Measurements from ENCODE around the gene STXBP5. TPM values are rescaled to one million over a fixed set of nuclear protein-coding genes. Genes with fewer than 3 reads are reported as not detected.

The STXBP5 gene
- polyA plus RNA-seq (ENCODE audit: insufficient read length in 4 of 4), result 10 to 100 TPM; 16.6 to 18.3 (median 17.1) TPM

DNA sequence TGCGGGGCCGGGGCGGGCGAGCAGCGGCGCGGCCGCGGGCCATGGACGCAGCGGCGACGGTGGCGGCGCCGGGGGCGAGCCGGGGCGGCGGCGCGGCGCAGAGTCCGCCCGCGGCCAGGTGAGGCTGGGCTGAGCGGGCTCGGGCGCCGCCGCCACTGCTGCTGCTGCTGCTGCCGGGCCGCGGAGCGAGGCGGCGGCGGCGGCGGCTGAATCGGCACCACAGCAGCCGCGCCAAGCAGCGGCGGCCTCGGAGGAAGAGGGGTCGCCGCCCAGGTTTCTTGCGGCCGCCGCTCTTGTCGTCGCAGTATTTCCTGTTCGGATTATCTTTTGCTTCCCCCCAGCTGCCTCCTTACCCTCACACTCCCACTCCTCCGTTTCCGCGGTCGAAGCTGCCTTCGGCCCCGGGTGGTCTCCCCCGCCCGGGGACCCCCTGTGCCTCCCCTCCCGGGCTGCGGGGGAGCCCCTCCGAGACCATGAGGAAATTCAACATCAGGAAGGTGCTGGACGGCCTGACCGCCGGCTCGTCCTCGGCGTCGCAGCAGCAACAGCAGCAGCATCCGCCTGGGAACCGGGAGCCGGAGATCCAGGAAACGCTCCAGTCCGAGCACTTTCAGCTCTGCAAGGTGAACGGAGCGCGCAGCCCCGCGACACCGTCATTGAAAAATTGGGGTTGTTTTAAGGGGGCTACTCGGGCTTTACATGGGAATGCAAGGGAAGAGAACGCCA, at the start of gene STXBP5:
Gene STXBP5 (plus strand): TSS at position 358 of the 726 bp plus-strand sequence. CDS start 116 bp downstream, at position 474.
- DNase-seq (ENCODE audit: low read depth in 4 of 4, low spot score in 3 of 4), result peak in 3 of 4 donors; percentile 27 to 46 (median 37)

GRCh38 chr6:147154454-147154853, 49.8 kb upstream of the STXBP5 start:
- DNase-seq (ENCODE audit: low read depth in 4 of 4, low spot score in 3 of 4), result no peak

DNA sequence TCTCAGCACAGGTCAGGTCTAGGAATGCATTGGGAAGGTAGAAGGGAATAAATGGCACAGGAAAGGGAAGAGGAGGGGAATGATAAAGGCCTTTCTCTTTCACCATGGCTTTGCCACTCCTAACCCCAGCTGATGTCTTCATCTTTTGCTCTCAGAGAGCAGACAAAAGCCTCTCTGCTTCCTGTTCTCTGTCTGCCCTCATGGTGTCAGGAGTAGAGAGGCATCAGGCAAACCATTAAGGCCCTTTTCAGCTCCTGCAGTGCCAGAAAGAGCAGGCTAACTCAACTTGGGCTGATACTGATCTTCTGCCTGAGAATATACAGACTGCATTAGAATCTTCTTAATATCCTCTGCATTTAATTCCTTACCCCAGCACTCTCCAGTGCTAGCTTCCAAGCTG, 48.0 kb upstream of the STXBP5 start:
- no peak for DNase-seq (ENCODE audit: low read depth in 4 of 4, low spot score in 3 of 4)

- DNase-seq (ENCODE audit: low read depth in 4 of 4, low spot score in 3 of 4), result no peak
Observed at GRCh38 chr6:147156799-147157382, 47.3 kb upstream of the STXBP5 start.

DNA sequence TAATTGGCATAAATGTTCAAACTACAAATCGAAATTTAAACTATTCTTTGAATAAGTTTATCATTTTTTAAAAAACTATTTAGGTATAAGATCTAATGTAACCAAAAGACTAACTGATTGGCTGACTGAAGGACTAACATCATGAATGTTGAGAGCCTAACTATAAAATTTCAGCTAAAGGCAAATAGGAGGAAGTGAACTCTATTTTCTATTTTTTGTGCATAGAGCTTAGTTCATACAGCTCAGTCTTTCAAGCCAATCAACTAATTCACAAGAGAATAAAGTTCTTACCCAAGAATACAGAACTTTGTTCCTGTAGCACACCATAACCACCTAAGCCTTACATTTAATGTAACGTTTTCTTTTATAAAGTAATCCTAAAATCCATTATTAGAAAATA, 46.3 kb upstream of the STXBP5 start:
- no peak for DNase-seq (ENCODE audit: low read depth in 4 of 4, low spot score in 3 of 4)

DNA sequence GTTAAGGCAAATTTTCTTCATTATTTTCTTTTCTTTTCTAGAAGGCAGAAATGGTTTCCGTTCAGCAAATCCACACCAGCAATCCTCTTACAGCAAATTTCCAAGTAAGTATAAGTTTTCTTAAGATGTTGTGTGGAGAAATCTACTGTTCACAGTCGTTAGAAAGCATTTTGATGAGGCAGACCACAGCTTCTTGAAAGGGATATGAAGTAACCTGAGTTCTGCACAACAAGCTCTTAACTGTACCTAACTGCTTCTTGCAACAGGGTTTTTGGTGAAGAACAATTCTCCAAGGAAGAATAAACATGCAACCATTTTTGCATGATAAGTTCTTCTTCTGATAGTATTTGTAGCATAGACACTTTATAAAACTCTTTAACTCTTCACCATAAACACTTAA, 45.3 kb upstream of the STXBP5 start:
- no peak for DNase-seq (ENCODE audit: low read depth in 4 of 4, low spot score in 3 of 4)

DNA sequence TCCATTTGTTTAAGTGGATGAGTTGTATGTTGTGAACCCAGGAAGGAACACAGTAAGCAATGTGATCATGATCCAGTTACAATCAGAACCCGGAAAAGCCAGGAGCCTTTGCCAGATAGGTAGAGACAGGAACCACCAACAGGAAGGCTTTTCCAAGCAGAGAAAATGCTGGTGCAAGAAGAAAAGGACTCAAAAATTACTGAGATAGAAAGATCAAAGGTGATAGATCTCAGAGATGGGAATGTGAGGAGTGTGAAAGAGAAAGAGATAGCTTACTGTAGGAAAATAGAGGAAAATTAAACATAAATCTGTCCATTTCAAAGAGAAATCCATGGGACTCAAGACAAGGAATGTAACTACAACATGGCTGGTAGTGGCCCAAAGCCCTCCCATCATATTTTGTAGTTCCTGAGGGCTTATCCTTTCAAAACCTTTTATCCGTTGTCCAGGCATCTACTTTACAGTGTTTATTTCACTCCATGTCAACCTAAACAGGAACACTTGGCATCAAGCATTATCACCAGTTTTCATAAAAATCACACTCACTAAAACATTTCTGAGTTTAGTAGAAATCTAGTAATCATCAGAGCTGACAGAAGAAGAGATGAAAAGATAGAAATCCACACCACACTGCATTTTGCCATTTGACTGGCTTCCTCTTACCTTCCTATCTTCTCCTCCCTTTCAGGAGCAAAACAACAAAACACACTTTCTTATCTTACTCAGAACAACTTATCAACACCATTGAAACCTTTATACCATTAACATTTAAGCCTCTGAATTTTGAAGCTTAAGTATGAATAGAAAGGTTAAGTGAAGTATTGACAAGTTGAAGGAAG, 44.5 kb upstream of the STXBP5 start:
- no peak for DNase-seq (ENCODE audit: low read depth in 4 of 4, low spot score in 3 of 4)

DNA sequence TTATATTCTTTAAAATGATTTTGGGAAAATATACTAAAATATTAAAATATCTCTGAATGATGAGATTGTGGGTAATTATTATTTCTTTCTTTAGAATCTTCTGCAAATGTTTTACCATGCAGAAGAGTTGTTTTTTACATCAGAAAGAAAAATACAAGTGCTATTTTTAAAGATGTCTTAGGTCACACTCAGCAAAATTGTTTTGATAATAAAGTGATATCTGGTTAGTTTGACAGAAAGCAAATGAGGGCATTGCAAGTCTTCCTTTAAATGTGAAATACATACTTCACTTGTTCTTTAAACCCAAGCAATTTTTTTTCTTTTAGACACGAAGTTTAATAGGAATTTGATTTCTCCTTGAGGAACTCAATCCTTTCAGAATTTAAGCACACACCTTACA, 43.6 kb upstream of the STXBP5 start:
- DNase-seq (ENCODE audit: low read depth in 4 of 4, low spot score in 3 of 4), result no peak

- no peak for DNase-seq (ENCODE audit: low read depth in 4 of 4, low spot score in 3 of 4)
Observed at GRCh38 chr6:147161253-147161973, 42.8 kb upstream of the STXBP5 start.

DNA sequence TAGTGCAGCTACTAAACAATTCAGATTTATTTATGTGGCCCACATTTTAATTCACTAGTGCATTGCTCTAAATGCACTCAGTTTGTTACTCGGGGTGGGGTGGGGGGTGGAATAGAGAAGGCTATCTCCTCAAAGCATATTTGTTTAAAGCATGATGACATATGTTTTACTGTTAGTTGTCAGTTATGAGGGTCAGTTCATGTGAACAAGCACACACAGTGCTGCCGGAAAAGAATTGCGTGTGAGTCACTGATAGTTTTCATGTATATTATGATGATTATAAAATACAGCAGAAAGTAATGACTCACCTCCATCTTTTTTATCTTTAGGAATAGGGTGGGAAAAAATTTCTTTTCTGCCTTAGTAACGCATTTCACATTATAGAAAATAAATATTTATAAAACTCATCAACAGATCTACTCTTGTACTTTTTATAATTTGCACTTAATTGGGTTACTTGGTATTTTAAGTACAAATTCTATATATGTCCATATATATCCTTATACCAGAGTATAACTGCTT, 42.2 kb upstream of the STXBP5 start:
- DNase-seq (ENCODE audit: low read depth in 4 of 4, low spot score in 3 of 4), result no peak

GRCh38 chr6:147164761-147165160, 39.5 kb upstream of the STXBP5 start:
- DNase-seq (ENCODE audit: low read depth in 4 of 4, low spot score in 3 of 4), result no peak

- DNase-seq (ENCODE audit: low read depth in 4 of 4, low spot score in 3 of 4), result no peak
Observed at GRCh38 chr6:147166360-147166944, 37.8 kb upstream of the STXBP5 start.

DNA sequence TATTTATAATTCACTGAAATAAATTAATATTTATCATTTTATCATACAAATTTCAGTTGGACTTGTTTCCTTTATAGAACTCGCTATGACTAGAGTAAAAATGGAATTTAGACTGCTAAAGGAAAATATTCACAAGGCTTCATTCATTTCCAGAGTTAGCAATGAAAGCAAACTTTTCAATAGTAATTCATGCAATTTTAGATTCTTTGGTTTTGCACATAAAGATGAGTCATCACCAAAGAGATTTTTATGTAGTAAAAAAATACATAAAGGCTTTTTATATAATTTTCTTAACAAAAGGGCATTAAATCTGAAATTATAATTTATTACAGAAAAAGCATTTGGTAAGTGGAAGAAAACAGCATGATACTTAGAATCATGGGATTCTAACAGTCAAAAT, 37.2 kb upstream of the STXBP5 start:
- no peak for DNase-seq (ENCODE audit: low read depth in 4 of 4, low spot score in 3 of 4)

GRCh38 chr6:147167576-147168461, 36.4 kb upstream of the STXBP5 start:
- DNase-seq (ENCODE audit: low read depth in 4 of 4, low spot score in 3 of 4), result no peak

GRCh38 chr6:147169529-147169928, 34.7 kb upstream of the STXBP5 start:
- no peak for DNase-seq (ENCODE audit: low read depth in 4 of 4, low spot score in 3 of 4)

GRCh38 chr6:147170269-147170668, 33.9 kb upstream of the STXBP5 start:
- no peak for DNase-seq (ENCODE audit: low read depth in 4 of 4, low spot score in 3 of 4)

DNA sequence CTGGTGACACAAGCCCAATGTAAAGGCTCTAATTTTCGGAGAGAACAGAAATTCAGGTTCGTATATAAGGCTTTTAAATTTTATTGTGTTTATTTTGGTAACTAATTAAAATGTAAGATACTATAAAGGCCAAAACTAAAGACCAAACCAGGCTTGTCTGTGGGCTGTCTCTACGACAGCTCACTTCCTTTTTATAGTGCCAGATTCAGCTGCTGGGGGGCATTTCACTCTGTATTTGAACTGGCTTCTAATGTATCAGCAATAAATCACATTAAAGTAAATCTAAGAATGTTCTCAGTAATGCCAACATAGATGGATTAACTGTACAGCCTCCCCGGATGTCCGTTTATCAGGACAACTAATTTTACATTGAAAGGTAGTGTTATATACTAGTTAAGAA, 31.1 kb upstream of the STXBP5 start:
- DNase-seq (ENCODE audit: low read depth in 4 of 4, low spot score in 3 of 4), result no peak

DNA sequence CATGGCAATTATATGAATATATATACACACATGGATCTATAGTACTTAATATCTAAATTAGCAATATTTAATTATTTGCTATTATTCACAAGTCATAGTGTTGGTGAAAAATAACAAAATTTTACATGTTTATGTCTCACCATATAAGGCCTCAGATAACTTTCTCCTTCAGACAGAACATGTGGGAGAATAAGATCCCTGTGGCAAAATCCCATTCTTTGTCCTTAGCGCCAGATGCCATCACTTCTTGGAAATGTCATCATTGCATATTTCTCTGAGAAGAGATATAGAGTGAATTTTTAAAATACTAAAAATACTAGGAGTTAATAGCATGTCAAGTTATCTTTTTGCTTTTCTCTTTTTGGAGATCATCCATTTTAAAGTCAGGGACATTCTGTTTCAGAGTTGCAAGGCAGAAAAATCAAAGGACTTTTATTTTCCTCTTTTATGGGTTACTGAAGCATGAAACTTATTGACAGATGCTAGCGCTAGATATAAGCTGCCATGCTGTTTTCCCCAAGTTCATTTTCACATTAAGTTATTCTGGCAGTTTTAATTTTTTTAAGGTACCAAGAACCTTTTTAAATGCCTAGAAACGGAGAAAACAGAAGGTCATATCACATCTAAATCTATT, 30.4 kb upstream of the STXBP5 start:
- DNase-seq (ENCODE audit: low read depth in 4 of 4, low spot score in 3 of 4), result no peak

GRCh38 chr6:147176795-147177194, 27.4 kb upstream of the STXBP5 start:
- no peak for DNase-seq (ENCODE audit: low read depth in 4 of 4, low spot score in 3 of 4)
